ACC112 (cell line): Measurements from ENCODE around the gene ELOVL1.

Source experiments
- H2AFZ ChIP-seq: fragments of 200-600 bp; sonication (generic); one replicate; pipeline ENCODE4 v1.6.0; 2017; ENCODE audit warnings: antibody characterized with exemption, low read length; ENCODE audit not compliant: unreplicated experiment
- H3K27ac ChIP-seq: fragments of 200-600 bp; sonication (generic); 2 replicates; pipeline ENCODE4 v1.5.1; 2014; ENCODE audit warnings: low read depth, mild to moderate bottlenecking, antibody characterized with exemption, low read length, moderate library complexity
- H3K27me3 ChIP-seq: fragments of 200-600 bp; sonication (generic); 2 replicates; pipeline ENCODE4 v1.6.1; 2014; ENCODE audit warnings: mild to moderate bottlenecking, antibody characterized with exemption, low read length, moderate library complexity, mixed read lengths; ENCODE audit not compliant: insufficient read depth
- H3K36me3 ChIP-seq: fragments of 200-600 bp; sonication (generic); 2 replicates; pipeline ENCODE4 v1.6.1; 2016; ENCODE audit warnings: mild to moderate bottlenecking, antibody characterized with exemption, low read length, moderate library complexity, mixed read lengths; ENCODE audit not compliant: insufficient read depth
- H3K4me1 ChIP-seq: fragments of 200-600 bp; sonication (generic); one replicate; pipeline ENCODE4 v1.6.1; 2016; ENCODE audit warnings: low read length, mixed read lengths; ENCODE audit not compliant: insufficient read depth, unreplicated experiment, control insufficient read depth
- H3K4me3 ChIP-seq: fragments of 200-600 bp; sonication (generic); 2 replicates; pipeline ENCODE4 v1.5.1; 2014; ENCODE audit warnings: mild to moderate bottlenecking, low read depth, low read length
- H3K79me2 ChIP-seq: fragments of 200-600 bp; sonication (generic); one replicate; pipeline ENCODE4 v1.6.0; 2016; ENCODE audit warnings: low read length; ENCODE audit not compliant: control insufficient read depth, unreplicated experiment, insufficient read depth

Gene ELOVL1

GRCh38 chr1:43398227-43398626 lies 30.4 kb upstream of the ELOVL1 start:
- H3K27ac ChIP-seq = no peak overlapping the region
- no peaks in the 10 kb centered on the region for H3K27me3 ChIP-seq
- H3K36me3 ChIP-seq = peaks cover 2% of the 10 kb centered on the region; the same call in 1 of the 2 replicates
- no peak overlapping the region for H3K4me3 ChIP-seq
- H3K79me2 ChIP-seq = peaks cover 26% of the 10 kb centered on the region
- no peaks in the 10 kb centered on the region for H3K4me1 ChIP-seq
- H2AFZ ChIP-seq = no peak overlapping the region

- Histone ChIP-seq H3K36me3 (no peaks in the 10 kb centered on the region; the same call in 1 of the 2 replicates), H3K4me3 (no peak overlapping the region), H3K27me3 (no peaks in the 10 kb centered on the region), H3K4me1 (no peaks in the 10 kb centered on the region), H3K79me2 (peaks cover 34% of the 10 kb centered on the region), H2AFZ (no peak overlapping the region), H3K27ac (no peak overlapping the region)
Measured at GRCh38 chr1:43396059-43396458, 28.2 kb upstream of the ELOVL1 start.

- H3K79me2 ChIP-seq = peaks cover 35% of the 10 kb centered on the region
- no peak overlapping the region for H3K27ac ChIP-seq
Measured at GRCh38 chr1:43395523-43395922, 27.7 kb upstream of the ELOVL1 start.

GRCh38 chr1:43392702-43393101 lies 24.9 kb upstream of the ELOVL1 start:
- Histone ChIP-seq H3K36me3 (0 out of 2 replicates have a peak, but pooled peaks cover 1% of the 10 kb centered on the region), H3K27ac (no peak overlapping the region), H2AFZ (no peak overlapping the region), H3K4me1 (peaks cover 18% of the 10 kb centered on the region), H3K27me3 (no peaks in the 10 kb centered on the region), H3K79me2 (peaks cover 58% of the 10 kb centered on the region), H3K4me3 (no peak overlapping the region)

More at GRCh38 chr1:43395523-43395922, 27.7 kb upstream of the ELOVL1 start:
- Histone ChIP-seq H3K36me3 (no peaks in the 10 kb centered on the region; the same call in 1 of the 2 replicates), H2AFZ (no peak overlapping the region), H3K4me3 (no peak overlapping the region), H3K27me3 (no peaks in the 10 kb centered on the region), H3K4me1 (peaks cover 5% of the 10 kb centered on the region)

- Histone ChIP-seq H3K27ac (peak within 1 kb of the TSS; percentile 53), H2AFZ (peak within 1 kb of the TSS; percentile 85), H3K27me3 (no peaks in the 10 kb centered on the region), H3K36me3 (peaks cover 27% of the 10 kb centered on the region), H3K4me3 (peak within 1 kb of the TSS; percentile 95), H3K4me1 (peaks cover 21% of the 10 kb centered on the region), H3K79me2 (peaks cover 59% of the 10 kb centered on the region)
Measured at GRCh38 chr1:43389326-43390313, 21.8 kb upstream of the ELOVL1 start, which contains the start of the genes MED8 and SZT2. Gene MED8 (minus strand): TSS chr1:43389800. CDS start chr1:43389764, 36 bp downstream. Gene SZT2 (plus strand): TSS chr1:43389899. CDS start chr1:43389969, 70 bp downstream.

- Histone ChIP-seq H3K79me2 (peaks cover 59% of the 10 kb centered on the region), H3K4me1 (peaks cover 21% of the 10 kb centered on the region), H2AFZ (no peak overlapping the region), H3K27me3 (no peaks in the 10 kb centered on the region), H3K27ac (no peak overlapping the region), H3K4me3 (peak overlapping the region; percentile 95), H3K36me3 (peaks cover 32% of the 10 kb centered on the region)
Measured at GRCh38 chr1:43388613-43389012, 20.8 kb upstream of the ELOVL1 start.

GRCh38 chr1:43387976-43388599 lies 20.3 kb upstream of the ELOVL1 start:
- H3K27ac ChIP-seq = no peak overlapping the region
- H3K27me3 ChIP-seq = no peaks in the 10 kb centered on the region
- peaks cover 32% of the 10 kb centered on the region for H3K36me3 ChIP-seq
- H3K4me1 ChIP-seq = peaks cover 21% of the 10 kb centered on the region
- H3K79me2 ChIP-seq = peaks cover 54% of the 10 kb centered on the region
- no peak overlapping the region for H2AFZ ChIP-seq
- peak overlapping the region; percentile 95 for H3K4me3 ChIP-seq

- no peak overlapping the region for H3K4me3 ChIP-seq
- no peak overlapping the region for H2AFZ ChIP-seq
- peaks cover 32% of the 10 kb centered on the region for H3K36me3 ChIP-seq
- peaks cover 21% of the 10 kb centered on the region for H3K4me1 ChIP-seq
- no peaks in the 10 kb centered on the region for H3K27me3 ChIP-seq
- H3K27ac ChIP-seq = no peak overlapping the region
- H3K79me2 ChIP-seq = peaks cover 47% of the 10 kb centered on the region
Measured at GRCh38 chr1:43386676-43387075, 18.9 kb upstream of the ELOVL1 start.

- Histone ChIP-seq H3K27me3 (no peaks in the 10 kb centered on the region), H3K4me1 (peaks cover 11% of the 10 kb centered on the region), H3K79me2 (peaks cover 16% of the 10 kb centered on the region), H3K4me3 (no peak overlapping the region), H3K27ac (no peak overlapping the region), H2AFZ (no peak overlapping the region), H3K36me3 (peaks cover 32% of the 10 kb centered on the region)
Measured at GRCh38 chr1:43383449-43383848, 15.6 kb upstream of the ELOVL1 start.

- Histone ChIP-seq H3K4me3 (no peak overlapping the region), H3K36me3 (peaks cover 26% of the 10 kb centered on the region), H3K79me2 (peaks cover 4% of the 10 kb centered on the region), H3K4me1 (no peaks in the 10 kb centered on the region), H2AFZ (no peak overlapping the region), H3K27me3 (no peaks in the 10 kb centered on the region), H3K27ac (no peak overlapping the region)
Measured at GRCh38 chr1:43382027-43382779, 14.4 kb upstream of the ELOVL1 start.
